Fibroblast of skin of right quadriceps (primary cell): ENCODE measurements around the gene FAM174C.
A peak's percentile ranks its signal among the peaks of the same experiment; 100 is the strongest.
"Not testable (repeated sequence)": the region's sequence is repeated elsewhere in the genome, so short reads cannot be mapped to it uniquely, and the experiment has no call there.

Source experiments
- DNase-seq: peaks from one replicate; pipeline ENCODE4 v3.0.0-alpha.2; 2013

FAM174C gene

GRCh38 chr19:1237754-1238368, 37.5 kb upstream of the FAM174C start, which contains the start of gene CBARP:
Gene CBARP, minus strand, starts transcription at chr19:1238005. Its CDS starts 1,905 bp downstream, at chr19:1236100.
- DNase-seq, result no peak

GRCh38 chr19:1238369-1239303, 36.7 kb upstream of the FAM174C start:
- no peak for DNase-seq

- DNase-seq, result no peak
These were observed 35.9 kb upstream of the FAM174C start for GRCh38 chr19:1239420-1239795.

- DNase-seq, result peak; percentile 90
These were observed 35.3 kb upstream of the FAM174C start for GRCh38 chr19:1239796-1240737.

GRCh38 chr19:1240925-1241324, 34.4 kb upstream of the FAM174C start:
- no peak for DNase-seq

- DNase-seq, result peak; percentile 93
These were observed 33.8 kb upstream of the FAM174C start, which contains the start of gene ATP5F1D for GRCh38 chr19:1241417-1242095. Gene ATP5F1D, plus strand, starts transcription at chr19:1241751. Its CDS starts 100 bp downstream, at chr19:1241851.

- peak; percentile 78 for DNase-seq
These were observed 31.3 kb upstream of the FAM174C start for GRCh38 chr19:1243768-1244692.

- DNase-seq, result no peak
These were observed 30.5 kb upstream of the FAM174C start for GRCh38 chr19:1244693-1245451.

- DNase-seq, result no peak
These were observed 29.7 kb upstream of the FAM174C start for GRCh38 chr19:1245494-1246264.

GRCh38 chr19:1246265-1247087, 28.9 kb upstream of the FAM174C start:
- DNase-seq, result not testable (repeated sequence)

GRCh38 chr19:1247748-1248138, 27.6 kb upstream of the FAM174C start:
- no peak for DNase-seq

GRCh38 chr19:1248139-1248785, 27.1 kb upstream of the FAM174C start, which contains the start of gene MIDN:
Gene MIDN, plus strand, starts transcription at chr19:1248583. Its CDS starts 1,714 bp downstream, at chr19:1250297.
- peak; percentile 87 for DNase-seq

- DNase-seq, result peak; percentile 77
These were observed 26.5 kb upstream of the FAM174C start for GRCh38 chr19:1248786-1249297.

GRCh38 chr19:1249298-1249989, 25.9 kb upstream of the FAM174C start:
- peak; percentile 98 for DNase-seq

GRCh38 chr19:1249990-1250436, 25.3 kb upstream of the FAM174C start:
- no peak for DNase-seq

GRCh38 chr19:1250437-1251260, 24.7 kb upstream of the FAM174C start:
- peak; percentile 82 for DNase-seq
